BJ (cell line): ENCODE results near the gene CEP170B. TPM values are rescaled to one million over a fixed set of nuclear protein-coding genes. Genes with fewer than 3 reads are reported as not detected.

Source experiments
- CTCF ChIA-PET: fragments of 350-600 bp; formaldehyde crosslinking; extraction: SDS; loops from one replicate; lab custom pipeline; 2021; ENCODE audit warnings: antibody characterized with exemption, inconsistent platforms; lab: Yijun Ruan, JAX
- POLR2A ChIA-PET: fragments of 300-600 bp; sonication (Branson Sonifier 250); formaldehyde crosslinking; extraction: SDS; loops from one replicate; lab custom pipeline; 2021; ENCODE audit warnings: antibody characterized with exemption; lab: Charles Lee
- DNase-seq: peaks from one replicate; pipeline ENCODE4 v3.0.0-alpha.2; 2011; ENCODE audit warnings: low read depth
- H3K27me3 ChIP-seq: 2 replicates; pipeline ENCODE4 v1.6.0; 2011; ENCODE audit warnings: low read length; ENCODE audit not compliant: control insufficient read depth, insufficient read depth
- H3K36me3 ChIP-seq: 2 replicates; pipeline ENCODE4 v1.5.1; 2011; ENCODE audit warnings: low read length; ENCODE audit not compliant: control insufficient read depth, insufficient read depth
- H3K4me3 ChIP-seq: 2 replicates; pipeline ENCODE4 v1.5.1; 2011; ENCODE audit warnings: low read depth, mild to moderate bottlenecking, control low read depth, low read length
- CTCF ChIP-seq: IDR thresholded peaks from 2 replicates; pipeline ENCODE4 v1.5.1; 2011; ENCODE audit warnings: low read depth, mild to moderate bottlenecking, control low read depth, inconsistent platforms, low read length, moderate library complexity; ENCODE audit not compliant: insufficient read depth
- polyA plus RNA-seq: library from polyadenylated mRNA; depleted of rRNA; stranded (reverse); fragments of >200 nt; gene quantifications from 2 replicates; pipeline ENCODE4 v1.2.3, GENCODE V29; 2011

Gene CEP170B
- polyA plus RNA-seq, 1 experiment: 8.0 TPM

GRCh38 chr14:104877806-104878550 is 12.9 kb downstream of the CEP170B start:
- POLR2A ChIA-PET: no interaction called here
- DNase-seq: no peak
- TF ChIP-seq CTCF: no peak
- no peak overlapping the region for H3K4me3 ChIP-seq
- H3K27me3 ChIP-seq: no peaks in the 10 kb centered on the region
- CTCF ChIA-PET: no interaction called here
- peaks cover 20% of the 10 kb centered on the region for H3K36me3 ChIP-seq

GRCh38 chr14:104878582-104878981 is 13.5 kb downstream of the CEP170B start:
- CTCF ChIA-PET: interaction anchor here (0.6 to 0.8 kb wide), 2 partner anchors 10 to 142 kb away, joined by 3 read pairs; no protein-coding TSS in a partner anchor
- POLR2A ChIA-PET: no interaction called here

GRCh38 chr14:104879201-104879982 is 14.3 kb downstream of the CEP170B start:
- POLR2A ChIA-PET: no interaction called here
- CTCF ChIA-PET: interaction anchor here (0.6 to 1.4 kb wide), 4 partner anchors 9 to 143 kb away, joined by 3 to 6 read pairs (median 3); no protein-coding TSS in a partner anchor
- TF ChIP-seq CTCF: no peak
- no peaks in the 10 kb centered on the region for H3K27me3 ChIP-seq
- no peak overlapping the region for H3K4me3 ChIP-seq
- peaks cover 26% of the 10 kb centered on the region for H3K36me3 ChIP-seq
- DNase-seq: no peak

More at GRCh38 chr14:104878582-104878981, 13.5 kb downstream of the CEP170B start:
- no peak for TF ChIP-seq CTCF
- peaks cover 23% of the 10 kb centered on the region for H3K36me3 ChIP-seq
- H3K27me3 ChIP-seq: no peaks in the 10 kb centered on the region
- DNase-seq: no peak
- H3K4me3 ChIP-seq: no peak overlapping the region

- no peak for DNase-seq
- ChIA-PET CTCF (interaction anchor here (0.9 to 1.4 kb wide), 2 partner anchors 14 to 16 kb away, joined by 3 to 6 read pairs; no protein-coding TSS in a partner anchor), POLR2A (no interaction called here)
- no peaks in the 10 kb centered on the region for H3K27me3 ChIP-seq
- no peak for TF ChIP-seq CTCF
- no peak overlapping the region for H3K4me3 ChIP-seq
- H3K36me3 ChIP-seq: peaks cover 26% of the 10 kb centered on the region
Measured at GRCh38 chr14:104879983-104880565, 15.0 kb downstream of the CEP170B start.
